ENCODE results near the gene PHF21B. TPM values are rescaled to one million over a fixed set of nuclear protein-coding genes. Genes with fewer than 3 reads are reported as not detected.

Gene PHF21B
- total and polyA plus RNA-seq, 7 experiments from 2014 or later, result not detected

DNA sequence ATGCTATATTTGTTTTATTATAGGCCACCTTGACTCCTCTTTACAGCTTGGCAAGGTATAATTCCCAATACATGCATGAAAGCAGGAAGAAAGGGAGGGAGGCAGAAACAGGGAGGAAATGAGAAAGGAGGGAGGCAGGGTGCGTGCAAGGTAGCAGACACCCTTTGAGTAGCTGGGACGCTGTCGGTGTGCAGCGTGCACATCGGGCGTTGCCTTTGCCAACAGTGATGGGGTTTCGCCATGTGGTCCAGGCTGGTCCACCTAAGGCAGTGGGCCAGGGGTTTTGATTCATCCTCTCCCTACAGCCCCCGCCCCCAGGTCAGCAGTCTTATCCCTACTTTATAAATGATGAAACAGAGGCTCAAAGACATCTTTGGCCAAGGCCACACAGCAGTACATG is 25.0 kb upstream of the PHF21B start:
- Histone ChIP-seq H3K27ac (ENCODE audit: low read depth, low read length) (no peak overlapping the region), H3K4me1 (ENCODE audit: control insufficient read depth in 2 of 2, insufficient read depth in 2 of 2, low read length in 2 of 2) (no peaks in the 10 kb centered on the region), H3K36me3 (ENCODE audit: control insufficient read depth in 2 of 3, insufficient read depth in 3 of 3, low read length in 3 of 3) (no peaks in the 10 kb centered on the region), H3K4me3 (ENCODE audit: low read length) (no peak overlapping the region), H3K9me3 (ENCODE audit: control insufficient read depth in 2 of 3, low read length in 3 of 3) (no peaks in the 10 kb centered on the region), H3K27me3 (ENCODE audit: control insufficient read depth in 2 of 2, insufficient read depth in 2 of 2, low read length in 2 of 2) (no peaks in the 10 kb centered on the region)
- H3K27ac Mint-ChIP-seq, result no peak overlapping the region
- H3K9me3 Mint-ChIP-seq, result peaks cover 0 to 10% (median 0%) of the 10 kb centered on the region in 11 donors
- intact Hi-C loops (cut with micrococcal nuclease), result no loop called here
- DNase-seq (no peak), ATAC-seq (no peak)
- H3K4me3 Mint-ChIP-seq, result no peak overlapping the region
- peaks cover 0 to 31% (median 21%) of the 10 kb centered on the region in 5 donors for H3K27me3 Mint-ChIP-seq
- no peaks in the 10 kb centered on the region for H3K36me3 Mint-ChIP-seq
- peaks cover 0 to 2% (median 0%) of the 10 kb centered on the region in 7 donors for H3K4me1 Mint-ChIP-seq
- CTCF ChIA-PET, result no interaction called here
- POLR2A ChIA-PET, result no interaction called here

- Mint-ChIP-seq H3K27ac (no peak overlapping the region), H3K9me3 (peaks cover 0 to 10% (median 0%) of the 10 kb centered on the region in 11 donors), H3K36me3 (no peaks in the 10 kb centered on the region), H3K27me3 (peaks cover 0 to 34% (median 21%) of the 10 kb centered on the region in 5 donors), H3K4me1 (peaks cover 0 to 2% (median 0%) of the 10 kb centered on the region in 7 donors), H3K4me3 (no peak overlapping the region)
- ChIA-PET POLR2A (no interaction called here), CTCF (no interaction called here)
- Histone ChIP-seq H3K4me1 (ENCODE audit: control insufficient read depth in 2 of 2, insufficient read depth in 2 of 2, low read length in 2 of 2) (no peaks in the 10 kb centered on the region), H3K27ac (ENCODE audit: low read depth, low read length) (no peak overlapping the region), H3K36me3 (ENCODE audit: control insufficient read depth in 2 of 3, insufficient read depth in 3 of 3, low read length in 3 of 3) (no peaks in the 10 kb centered on the region), H3K4me3 (ENCODE audit: low read length) (no peak overlapping the region), H3K9me3 (ENCODE audit: control insufficient read depth in 2 of 3, low read length in 3 of 3) (no peaks in the 10 kb centered on the region), H3K27me3 (ENCODE audit: control insufficient read depth in 2 of 2, insufficient read depth in 2 of 2, low read length in 2 of 2) (no peaks in the 10 kb centered on the region)
- no peak for DNase-seq
- intact Hi-C loops (cut with micrococcal nuclease), result no loop called here
- ATAC-seq, result no peak
These were observed 24.4 kb upstream of the PHF21B start for GRCh38 chr22:45034156-45034555.

- ChIA-PET CTCF (no interaction called here), POLR2A (no interaction called here)
- no peaks in the 10 kb centered on the region for H3K9me3 ChIP-seq (ENCODE audit: control insufficient read depth in 2 of 3, low read length in 3 of 3)
- no peak for ATAC-seq
- no peak for DNase-seq
- intact Hi-C loops (cut with micrococcal nuclease), result no loop called here
- no peaks in the 10 kb centered on the region for H3K4me1 ChIP-seq (ENCODE audit: control insufficient read depth in 2 of 2, insufficient read depth in 2 of 2, low read length in 2 of 2)
- Mint-ChIP-seq H3K9me3 (peaks cover 0 to 5% (median 0%) of the 10 kb centered on the region in 11 donors), H3K4me3 (no peak overlapping the region), H3K27ac (no peak overlapping the region), H3K27me3 (peaks cover 0 to 36% (median 21%) of the 10 kb centered on the region in 5 donors), H3K4me1 (peaks cover 0 to 2% (median 0%) of the 10 kb centered on the region in 7 donors), H3K36me3 (no peaks in the 10 kb centered on the region)
- H3K27me3 ChIP-seq (ENCODE audit: control insufficient read depth in 2 of 2, insufficient read depth in 2 of 2, low read length in 2 of 2), result no peaks in the 10 kb centered on the region
- H3K36me3 ChIP-seq (ENCODE audit: control insufficient read depth in 2 of 3, insufficient read depth in 3 of 3, low read length in 3 of 3), result no peaks in the 10 kb centered on the region
- H3K4me3 ChIP-seq (ENCODE audit: low read length), result no peak overlapping the region
- no peak overlapping the region for H3K27ac ChIP-seq (ENCODE audit: low read depth, low read length)
These were observed 23.3 kb upstream of the PHF21B start for GRCh38 chr22:45033136-45033535.

- ChIA-PET POLR2A (no interaction called here), CTCF (no interaction called here)
- no peaks in the 10 kb centered on the region for H3K27me3 ChIP-seq (ENCODE audit: control insufficient read depth in 2 of 2, insufficient read depth in 2 of 2, low read length in 2 of 2)
- no peaks in the 10 kb centered on the region for H3K4me1 Mint-ChIP-seq
- no peaks in the 10 kb centered on the region for H3K36me3 ChIP-seq (ENCODE audit: control insufficient read depth in 2 of 3, insufficient read depth in 3 of 3, low read length in 3 of 3)
- H3K27me3 Mint-ChIP-seq, result peaks cover 0 to 26% (median 17%) of the 10 kb centered on the region in 5 donors
- no peak overlapping the region for H3K4me3 ChIP-seq (ENCODE audit: low read length)
- H3K4me1 ChIP-seq (ENCODE audit: control insufficient read depth in 2 of 2, insufficient read depth in 2 of 2, low read length in 2 of 2), result no peaks in the 10 kb centered on the region
- intact Hi-C loops (cut with micrococcal nuclease), result no loop called here
- H3K9me3 ChIP-seq (ENCODE audit: control insufficient read depth in 2 of 3, low read length in 3 of 3), result no peaks in the 10 kb centered on the region
- no peak overlapping the region for H3K27ac ChIP-seq (ENCODE audit: low read depth, low read length)
- H3K9me3 Mint-ChIP-seq, result no peaks in the 10 kb centered on the region
- DNase-seq (no peak), ATAC-seq (no peak)
- no peaks in the 10 kb centered on the region for H3K36me3 Mint-ChIP-seq
- no peak overlapping the region for H3K27ac Mint-ChIP-seq
- H3K4me3 Mint-ChIP-seq, result no peak overlapping the region
These were observed 22.0 kb upstream of the PHF21B start for GRCh38 chr22:45031629-45032403.

DNA sequence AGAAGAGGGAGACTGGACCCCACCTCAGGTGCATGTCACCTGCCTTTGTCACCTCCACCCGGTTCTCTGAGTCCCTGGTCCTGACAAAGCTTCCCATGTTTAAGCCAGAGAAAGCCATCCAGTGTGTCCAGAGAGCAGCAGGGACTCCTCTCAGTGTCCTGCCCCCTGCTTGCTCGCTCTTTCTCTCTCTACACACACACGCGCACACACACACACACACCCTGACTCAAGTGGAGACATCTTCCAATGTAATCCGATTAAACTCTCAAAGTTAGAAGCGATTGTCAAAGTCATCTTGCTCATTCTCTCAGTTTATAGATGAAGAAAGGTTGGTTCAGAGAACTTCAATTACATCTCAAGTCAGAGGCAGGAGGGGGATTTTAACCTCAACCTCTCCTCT is 19.7 kb upstream of the PHF21B start:
- H3K27ac Mint-ChIP-seq, result no peak overlapping the region
- H3K36me3 ChIP-seq (ENCODE audit: control insufficient read depth in 2 of 3, insufficient read depth in 3 of 3, low read length in 3 of 3), result no peaks in the 10 kb centered on the region
- intact Hi-C loops (cut with micrococcal nuclease), result no loop called here

GRCh38 chr22:45026511-45026910 is 16.7 kb upstream of the PHF21B start:
- ChIA-PET CTCF (no interaction called here), POLR2A (no interaction called here)
- intact Hi-C loops (cut with micrococcal nuclease), result no loop called here
- Histone ChIP-seq H3K27ac (ENCODE audit: low read depth, low read length) (no peak overlapping the region), H3K36me3 (ENCODE audit: control insufficient read depth in 2 of 3, insufficient read depth in 3 of 3, low read length in 3 of 3) (no peaks in the 10 kb centered on the region), H3K4me1 (ENCODE audit: control insufficient read depth in 2 of 2, insufficient read depth in 2 of 2, low read length in 2 of 2) (no peaks in the 10 kb centered on the region), H3K4me3 (ENCODE audit: low read length) (no peak overlapping the region), H3K9me3 (ENCODE audit: control insufficient read depth in 2 of 3, low read length in 3 of 3) (no peaks in the 10 kb centered on the region), H3K27me3 (ENCODE audit: control insufficient read depth in 2 of 2, insufficient read depth in 2 of 2, low read length in 2 of 2) (no peaks in the 10 kb centered on the region)
- Mint-ChIP-seq H3K27me3 (peaks cover 6 to 33% (median 30%) of the 10 kb centered on the region in 5 donors), H3K27ac (no peak overlapping the region), H3K4me3 (no peak overlapping the region), H3K9me3 (no peaks in the 10 kb centered on the region), H3K36me3 (no peaks in the 10 kb centered on the region), H3K4me1 (no peaks in the 10 kb centered on the region)
- DNase-seq, result no peak
- ATAC-seq, result no peak

More for the DNA sequence above, 19.7 kb upstream of the PHF21B start:
- Mint-ChIP-seq H3K27me3 (peaks cover 0 to 20% (median 17%) of the 10 kb centered on the region in 5 donors), H3K4me3 (no peak overlapping the region), H3K36me3 (no peaks in the 10 kb centered on the region), H3K9me3 (no peaks in the 10 kb centered on the region), H3K4me1 (no peaks in the 10 kb centered on the region)
- no peak overlapping the region for H3K4me3 ChIP-seq (ENCODE audit: low read length)
- DNase-seq (no peak), ATAC-seq (no peak)
- no peaks in the 10 kb centered on the region for H3K27me3 ChIP-seq (ENCODE audit: control insufficient read depth in 2 of 2, insufficient read depth in 2 of 2, low read length in 2 of 2)
- H3K4me1 ChIP-seq (ENCODE audit: control insufficient read depth in 2 of 2, insufficient read depth in 2 of 2, low read length in 2 of 2), result no peaks in the 10 kb centered on the region
- ChIA-PET CTCF (no interaction called here), POLR2A (no interaction called here)
- H3K9me3 ChIP-seq (ENCODE audit: control insufficient read depth in 2 of 3, low read length in 3 of 3), result no peaks in the 10 kb centered on the region
- H3K27ac ChIP-seq (ENCODE audit: low read depth, low read length), result no peak overlapping the region

- Histone ChIP-seq H3K4me3 (ENCODE audit: low read length) (no peak overlapping the region), H3K36me3 (ENCODE audit: control insufficient read depth in 2 of 3, insufficient read depth in 3 of 3, low read length in 3 of 3) (no peaks in the 10 kb centered on the region), H3K27ac (ENCODE audit: low read depth, low read length) (no peak overlapping the region), H3K4me1 (ENCODE audit: control insufficient read depth in 2 of 2, insufficient read depth in 2 of 2, low read length in 2 of 2) (no peaks in the 10 kb centered on the region), H3K27me3 (ENCODE audit: control insufficient read depth in 2 of 2, insufficient read depth in 2 of 2, low read length in 2 of 2) (no peaks in the 10 kb centered on the region), H3K9me3 (ENCODE audit: control insufficient read depth in 2 of 3, low read length in 3 of 3) (no peaks in the 10 kb centered on the region)
- no peak for ATAC-seq
- peaks cover 8 to 44% (median 27%) of the 10 kb centered on the region in 5 donors for H3K27me3 Mint-ChIP-seq
- no peaks in the 10 kb centered on the region for H3K4me1 Mint-ChIP-seq
- no peak overlapping the region for H3K4me3 Mint-ChIP-seq
- H3K9me3 Mint-ChIP-seq, result no peaks in the 10 kb centered on the region
- H3K36me3 Mint-ChIP-seq, result no peaks in the 10 kb centered on the region
- no peak for DNase-seq
- no peak overlapping the region for H3K27ac Mint-ChIP-seq
- intact Hi-C loops (cut with micrococcal nuclease), result no loop called here
- CTCF ChIA-PET, result no interaction called here
- POLR2A ChIA-PET, result no interaction called here
These were observed 13.6 kb upstream of the PHF21B start for GRCh38 chr22:45023431-45023830.

Measured in naive thymus-derived CD4-positive, alpha-beta T cell (primary cell).